ENCODE measurements around the gene CDK3.

Gene CDK3

DNA sequence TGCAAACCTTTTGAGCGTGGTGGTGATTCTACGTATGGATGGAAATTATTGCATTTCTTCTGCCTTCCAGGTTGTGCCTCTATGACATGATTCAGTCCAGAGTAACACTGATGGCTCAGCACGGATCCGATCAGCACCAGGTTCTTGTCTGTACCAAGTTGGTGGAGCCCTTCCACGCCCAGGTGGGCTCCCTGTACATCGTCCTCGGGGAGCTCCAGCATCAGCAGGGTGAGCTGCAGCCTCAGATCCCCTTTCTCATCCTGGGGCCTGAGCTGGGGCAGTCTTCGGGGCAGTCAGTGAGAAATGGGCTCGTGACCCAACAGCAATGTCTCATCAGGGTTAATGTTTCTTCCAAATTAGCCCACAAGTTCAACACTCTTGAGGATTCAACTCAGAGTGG, 9.3 kb upstream of the CDK3 start:
- DNase-seq (ENCODE audit: low read depth in 2 of 2) = no peak

DNA sequence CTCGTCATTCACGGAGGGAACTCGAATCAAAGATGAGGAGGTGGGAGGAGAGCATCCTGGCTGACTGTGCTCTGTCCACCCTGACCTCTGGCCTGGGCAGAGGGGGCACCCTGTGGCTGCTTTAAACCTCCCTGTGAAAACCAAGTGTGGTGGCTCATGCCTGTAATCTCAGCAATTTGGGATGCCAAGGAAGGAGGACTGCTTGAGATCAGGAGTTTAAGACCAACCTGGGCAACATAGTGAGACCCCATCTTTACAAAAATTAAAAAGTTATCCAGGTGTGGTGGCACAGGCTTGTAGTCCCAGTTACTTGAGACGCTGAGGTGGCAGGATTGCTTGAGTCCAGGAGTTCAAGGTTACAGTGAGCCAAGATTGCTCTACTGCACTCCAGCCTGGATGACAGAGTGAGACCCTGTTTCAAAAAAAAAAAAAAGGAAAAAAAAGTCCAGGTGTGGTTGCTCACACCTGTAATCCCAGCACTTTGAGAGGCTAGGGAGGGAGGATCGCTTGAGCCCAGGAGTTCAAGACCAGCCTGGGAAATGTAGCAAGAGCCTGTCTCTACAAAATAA, 5.8 kb upstream of the CDK3 start:
- DNase-seq (ENCODE audit: low read depth in 2 of 2) = no peak

- DNase-seq (ENCODE audit: low read depth in 2 of 2) = no peak
Measured at GRCh38 chr17:75995385-75995925, 5.2 kb upstream of the CDK3 start.

DNA sequence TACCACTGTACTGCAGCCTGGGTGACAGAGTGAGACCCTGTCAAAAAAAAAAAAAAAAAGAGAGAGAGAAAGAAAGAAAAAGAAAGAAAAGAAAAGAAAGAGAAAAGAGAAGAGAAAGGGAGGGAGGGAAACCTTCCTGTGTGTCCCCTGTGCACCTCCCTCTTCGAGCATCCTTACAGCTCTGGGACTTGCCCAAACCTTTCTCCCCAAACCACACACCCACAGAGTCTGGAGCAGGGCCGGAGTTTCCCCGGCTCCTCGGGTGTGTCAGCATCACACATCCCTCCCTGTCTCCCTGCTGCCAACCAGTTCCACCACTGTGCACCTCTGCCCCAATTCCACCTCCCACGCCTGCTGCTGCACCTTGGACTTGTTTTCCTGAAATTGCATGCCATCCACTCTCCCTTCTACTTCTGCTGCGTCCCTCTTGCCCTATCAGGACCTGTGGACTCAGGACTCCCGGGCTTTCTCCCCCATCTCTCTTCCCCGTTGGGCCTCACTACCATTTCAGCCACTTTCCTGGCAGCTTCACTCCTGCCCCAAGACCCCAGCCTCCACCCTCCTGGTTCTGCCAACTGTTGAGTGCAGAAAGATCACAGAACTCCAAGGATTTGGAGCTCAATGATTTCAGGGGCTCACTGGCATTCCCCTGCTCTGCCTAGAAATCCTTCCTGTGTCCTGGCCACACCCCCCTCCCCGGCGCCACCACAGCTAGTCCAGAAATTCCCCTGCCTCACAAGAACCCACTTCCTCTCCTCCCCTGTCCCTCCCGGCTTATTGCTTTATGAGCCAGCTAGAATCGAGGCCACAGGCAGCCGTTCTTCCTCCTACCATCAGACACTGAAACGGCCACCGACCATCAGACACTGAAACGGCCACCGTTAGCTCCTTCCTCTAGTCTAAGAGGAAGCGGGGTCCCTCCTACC, 3.7 kb upstream of the CDK3 start:
- DNase-seq (ENCODE audit: low read depth in 2 of 2) = no peak

GRCh38 chr17:75998327-75998795, 2.3 kb upstream of the CDK3 start:
- DNase-seq (ENCODE audit: low read depth in 2 of 2) = no peak

- no peak for DNase-seq (ENCODE audit: low read depth in 2 of 2)
Measured at GRCh38 chr17:76000016-76000754, 470 bp upstream of the CDK3 start.

GRCh38 chr17:76002100-76002499, 1.4 kb downstream of the CDK3 start:
- no peak for DNase-seq (ENCODE audit: low read depth in 2 of 2)

DNA sequence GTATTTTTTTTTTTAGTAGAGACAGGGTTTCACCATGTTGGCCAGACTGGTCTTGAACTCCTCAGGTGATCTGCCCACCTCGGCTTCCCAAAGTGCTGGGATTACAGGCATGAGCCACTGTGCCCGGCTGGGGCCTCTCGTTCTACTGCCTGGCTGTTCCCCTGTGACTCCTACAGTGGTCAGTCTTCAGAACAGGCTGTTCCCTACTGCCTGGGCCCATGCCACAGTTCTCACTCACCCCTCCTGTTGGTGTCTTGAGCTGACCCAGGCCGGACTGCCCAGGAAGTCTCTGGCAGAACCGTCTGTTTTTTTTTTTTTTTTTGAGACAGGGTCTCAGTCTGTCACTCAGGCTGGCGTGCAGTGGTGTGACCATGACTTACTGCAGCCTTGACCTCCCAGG, 3.3 kb downstream of the CDK3 start:
- no peak for DNase-seq (ENCODE audit: low read depth in 2 of 2)

DNA sequence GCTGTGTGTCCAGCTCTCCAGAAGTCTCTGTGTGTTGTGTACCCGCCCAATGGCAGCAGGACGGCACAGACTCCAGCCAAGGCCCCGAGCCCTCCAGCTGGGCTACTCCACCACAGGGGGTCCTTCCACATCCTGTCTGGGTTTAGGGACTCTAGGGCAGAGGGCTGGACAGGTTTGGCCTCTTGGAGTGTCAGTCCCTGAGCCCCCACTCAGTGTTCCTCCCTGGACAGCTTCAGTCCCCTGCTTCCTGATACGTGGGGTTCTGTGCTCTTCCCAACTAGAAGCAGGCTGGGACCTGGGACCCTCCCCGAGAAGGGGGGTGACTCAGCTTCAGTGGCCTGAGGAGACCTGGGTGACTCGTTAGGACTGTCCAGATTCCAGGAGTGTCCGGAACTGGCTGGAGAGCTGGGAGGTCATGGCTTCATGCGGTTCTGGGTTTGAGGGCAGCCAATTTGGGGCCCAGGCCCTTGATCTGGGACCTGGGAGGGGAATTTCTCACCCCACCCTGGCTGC, 4.2 kb downstream of the CDK3 start:
- no peak for DNase-seq (ENCODE audit: low read depth in 2 of 2)

DNA sequence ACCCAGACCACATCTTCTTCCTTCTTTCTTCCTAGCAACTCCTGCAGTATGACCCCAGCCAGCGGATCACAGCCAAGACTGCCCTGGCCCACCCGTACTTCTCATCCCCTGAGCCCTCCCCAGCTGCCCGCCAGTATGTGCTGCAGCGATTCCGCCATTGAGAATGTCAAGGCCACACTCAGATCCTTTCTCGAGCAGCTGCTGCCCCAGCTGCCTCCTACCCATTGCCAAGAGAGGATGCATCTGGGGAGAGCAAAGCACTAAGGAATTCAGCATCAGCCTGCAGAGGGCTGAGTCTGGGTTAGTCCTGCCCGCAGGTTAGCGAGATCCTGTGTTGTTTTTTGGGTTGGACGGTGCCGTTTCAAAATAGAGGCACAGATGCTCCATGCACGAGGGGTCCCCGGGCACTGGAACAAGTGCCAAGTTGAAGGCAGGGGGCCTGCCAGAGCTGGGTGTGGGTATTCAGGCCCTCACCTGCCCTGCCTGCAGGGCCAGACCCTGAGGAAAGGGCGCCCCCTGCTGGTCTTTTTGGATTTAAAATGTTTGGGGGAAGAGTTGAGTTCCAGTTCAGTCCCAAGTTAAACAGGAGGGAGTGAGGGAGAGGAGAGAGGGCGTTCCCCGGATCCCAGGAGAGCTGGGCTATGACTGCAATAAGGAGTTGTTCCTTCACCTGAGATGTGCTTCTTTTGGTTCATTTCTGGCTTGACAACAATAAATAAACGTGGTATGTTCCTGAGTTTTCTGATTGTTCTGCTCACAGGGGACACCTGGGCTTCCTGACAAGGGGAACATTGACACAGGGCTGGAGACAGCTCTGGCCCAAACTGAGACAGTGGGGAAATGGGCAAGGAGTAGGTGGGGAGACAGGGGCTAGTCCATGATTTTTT, 4.9 kb downstream of the CDK3 start:
- DNase-seq (ENCODE audit: low read depth in 2 of 2) = peak; percentile 21 to 40

DNA sequence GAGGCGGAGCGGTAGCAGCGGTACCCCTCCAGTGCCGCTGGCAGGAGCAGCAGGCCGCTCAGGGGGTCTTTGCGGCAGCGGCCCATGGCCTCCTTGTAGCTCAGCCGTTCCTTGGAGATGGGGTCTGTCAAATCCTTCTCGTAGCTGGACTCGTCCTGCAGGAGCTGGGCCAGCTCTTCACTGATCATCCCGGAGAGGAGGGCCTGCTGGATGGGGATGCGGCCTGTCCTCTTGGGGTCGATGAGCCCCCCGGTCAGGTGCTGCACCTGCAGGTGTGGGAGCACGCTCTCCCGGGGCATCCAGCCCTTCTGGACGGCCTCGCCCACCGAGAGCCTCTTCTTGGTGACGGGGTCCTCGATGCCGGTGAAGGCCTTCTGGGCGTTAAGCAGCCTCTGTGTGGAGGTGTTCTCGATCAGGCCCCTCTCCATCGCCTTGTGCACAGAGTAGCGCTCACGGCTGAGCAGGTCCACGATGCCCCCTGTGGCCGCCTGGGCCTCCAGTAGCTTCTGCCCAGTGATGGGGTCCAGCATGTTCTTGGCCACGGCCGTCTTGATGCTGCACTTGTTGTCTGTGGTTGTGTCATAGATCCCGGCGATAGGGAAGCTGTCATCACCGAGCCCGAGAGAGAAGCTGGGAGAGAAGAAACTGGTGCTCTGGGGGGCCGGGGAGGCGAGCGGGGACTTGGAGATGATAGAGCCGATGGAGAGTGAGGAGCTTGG, 6.6 kb downstream of the CDK3 start:
- DNase-seq (ENCODE audit: low read depth in 2 of 2) = no peak

DNA sequence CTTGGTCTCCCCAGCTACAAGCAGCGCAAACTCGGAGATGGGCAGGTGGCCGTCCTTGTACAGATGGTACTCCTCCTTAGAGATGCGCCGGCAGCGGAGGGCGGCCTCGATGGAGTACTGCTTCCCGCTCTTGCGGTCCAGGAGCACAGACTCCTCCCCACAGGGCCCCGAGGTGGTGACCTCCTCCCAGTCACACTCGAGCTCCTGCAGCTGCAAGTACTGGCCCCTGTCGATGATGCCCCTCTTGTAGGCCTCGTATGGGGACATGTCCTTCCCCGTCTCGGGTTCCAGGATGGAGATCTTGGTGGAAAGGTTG, 7.2 kb downstream of the CDK3 start:
- no peak for DNase-seq (ENCODE audit: low read depth in 2 of 2)

GRCh38 chr17:76008208-76008607, 7.6 kb downstream of the CDK3 start:
- no peak for DNase-seq (ENCODE audit: low read depth in 2 of 2)

- no peak for DNase-seq (ENCODE audit: low read depth in 2 of 2)
Measured at GRCh38 chr17:76008630-76009425, 8.2 kb downstream of the CDK3 start.

GRCh38 chr17:76009447-76009846, 8.8 kb downstream of the CDK3 start:
- no peak for DNase-seq (ENCODE audit: low read depth in 2 of 2)

GRCh38 chr17:76009969-76010661, 9.5 kb downstream of the CDK3 start:
- DNase-seq (ENCODE audit: low read depth in 2 of 2) = no peak

DNA sequence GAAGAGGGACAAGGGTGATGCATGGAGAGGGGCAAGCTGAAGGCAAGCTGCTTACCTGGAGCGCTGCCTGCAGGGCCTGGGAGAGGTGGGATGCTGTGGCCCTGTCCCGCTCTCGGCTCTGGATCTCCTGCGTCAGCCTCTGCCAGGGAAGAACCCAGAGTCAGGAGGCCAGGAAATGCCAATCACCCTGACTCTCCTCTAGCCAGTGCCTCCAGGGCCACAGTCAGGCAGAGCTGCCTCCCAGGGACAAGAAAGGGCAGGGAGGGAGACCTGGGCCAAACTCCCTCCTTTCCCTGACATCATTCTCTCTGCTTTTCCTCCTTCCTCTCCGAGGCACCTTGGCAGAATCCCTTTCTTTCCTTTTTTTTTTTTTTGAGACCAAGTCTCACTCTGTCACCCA, 11.3 kb downstream of the CDK3 start:
- DNase-seq (ENCODE audit: low read depth in 2 of 2) = no peak

GRCh38 chr17:76013377-76013932, 12.8 kb downstream of the CDK3 start:
- no peak for DNase-seq (ENCODE audit: low read depth in 2 of 2)

All from fibroblast of skin of left biceps (primary cell).